Naive thymus-derived CD8-positive, alpha-beta T cell (primary cell): ENCODE data around the gene ADISSP. TPM values are rescaled to one million over a fixed set of nuclear protein-coding genes. Genes with fewer than 3 reads are reported as not detected.

Source experiments
- ATAC-seq, 2 donors: fragments of 150-1000 bp; cut with Tn5 transposase in 1 of 2; sonication (Bioruptor Pico), chemical (Tn5 transposase) in 1 of 2; 1 replicate in 1 of 2; 2 replicates in 1 of 2; pipeline ENCODE4 v1.10.0; 2021; ENCODE audit warnings: mild to moderate bottlenecking in 2 of 2, moderate library complexity in 2 of 2
- POLR2A ChIA-PET: fragments of 350-600 bp; sonication (Branson Sonifier 250); formaldehyde crosslinking; loops from one replicate; lab custom pipeline; 2021; ENCODE audit warnings: antibody characterized with exemption; lab: Charles Lee
- DNase-seq, 10 donors: peaks; one replicate each; pipeline versions ENCODE4 v3.0.0 to v3.0.0-alpha.2; 2020 to 2022
- H3K27ac Mint-ChIP-seq, 10 donors: one replicate each; pipeline ENCODE4 v1.8.0; 2020 to 2022; ENCODE audit warnings: mild to moderate bottlenecking in 10 of 10, mixed read lengths in 10 of 10, moderate library complexity in 4 of 10, inconsistent platforms in 1 of 10
- H3K27me3 Mint-ChIP-seq, 5 donors: one replicate each; pipeline ENCODE4 v1.8.0; 2021 to 2022; ENCODE audit warnings: mixed read lengths in 5 of 5
- H3K36me3 Mint-ChIP-seq, 3 donors: one replicate each; pipeline ENCODE4 v1.8.0; 2020 to 2022; ENCODE audit warnings: mixed read lengths in 3 of 3, mild to moderate bottlenecking in 2 of 3, inconsistent platforms in 1 of 3
- H3K4me1 Mint-ChIP-seq, 4 donors: one replicate each; pipeline ENCODE4 v1.8.0; 2021 to 2022; ENCODE audit warnings: mixed read lengths in 4 of 4
- H3K4me3 Mint-ChIP-seq, 10 donors: one replicate each; pipeline ENCODE4 v1.8.0; 2020 to 2022; ENCODE audit warnings: mild to moderate bottlenecking in 10 of 10, mixed read lengths in 10 of 10, moderate library complexity in 6 of 10, inconsistent platforms in 1 of 10
- H3K9me3 Mint-ChIP-seq, 9 donors: one replicate each; pipeline ENCODE4 v1.8.0; 2020 to 2022; ENCODE audit warnings: mixed read lengths in 9 of 9, mild to moderate bottlenecking in 3 of 9, inconsistent platforms in 1 of 9, moderate library complexity in 1 of 9
- polyA plus RNA-seq, 3 donors: library from polyadenylated mRNA; unstranded; fragments of 300-500 nt; fragmentation: Illumina TruSeq; gene quantifications; one replicate each; pipeline ENCODE4 v1.2.3, GENCODE V29; 2021
- total RNA-seq, 8 experiments: library from RNA in 2 of 8; stranded (reverse) in 2 of 8; gene quantifications; one replicate each; pipeline ENCODE4 v1.2.3 and lab custom pipeline; 2021 to 2026

The ADISSP gene
- total and polyA plus RNA-seq, 5 experiments from 2014 or later = 17.6 to 32.4 (median 19.6) TPM

DNA sequence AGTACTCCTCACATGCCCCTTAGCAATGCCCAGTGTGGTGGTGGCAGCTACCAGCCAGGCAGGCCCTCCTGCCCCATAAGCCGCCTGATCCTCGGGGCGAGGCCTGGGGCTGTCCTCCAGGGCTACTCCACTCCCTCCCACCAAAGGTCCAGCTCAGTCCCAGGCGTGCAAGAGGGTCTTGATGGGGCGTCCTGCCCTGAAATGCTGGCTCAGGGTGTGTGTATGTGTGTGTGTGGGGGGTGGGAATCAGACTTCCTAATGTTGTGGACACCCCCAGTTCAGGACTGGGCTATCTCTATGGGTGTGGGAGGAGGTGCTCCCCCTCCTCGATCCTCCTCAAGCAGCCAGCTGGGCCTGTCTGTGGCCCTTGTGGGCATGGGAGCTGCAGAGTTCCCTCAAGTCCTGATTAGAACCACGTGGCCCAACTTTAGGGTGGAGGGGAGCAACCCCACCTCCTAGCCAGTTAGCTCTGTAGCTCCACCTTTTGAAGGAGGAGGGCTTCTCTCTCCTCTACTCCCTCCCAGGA is 27.6 kb downstream of the ADISSP start:
- Mint-ChIP-seq H3K4me3 (no peak overlapping the region), H3K27ac (no peak overlapping the region), H3K27me3 (peaks cover 0 to 14% (median 4%) of the 10 kb centered on the region in 5 donors), H3K4me1 (peaks cover 4 to 8% (median 8%) of the 10 kb centered on the region in 4 donors), H3K36me3 (no peaks in the 10 kb centered on the region), H3K9me3 (peaks cover 0 to 2% (median 0%) of the 10 kb centered on the region in 9 donors)
- ATAC-seq = no peak
- POLR2A ChIA-PET = interaction anchor here (0.5 kb wide), 1 partner anchor 143 kb away, joined by 4 read pairs; no protein-coding TSS in a partner anchor
- DNase-seq = no peak

DNA sequence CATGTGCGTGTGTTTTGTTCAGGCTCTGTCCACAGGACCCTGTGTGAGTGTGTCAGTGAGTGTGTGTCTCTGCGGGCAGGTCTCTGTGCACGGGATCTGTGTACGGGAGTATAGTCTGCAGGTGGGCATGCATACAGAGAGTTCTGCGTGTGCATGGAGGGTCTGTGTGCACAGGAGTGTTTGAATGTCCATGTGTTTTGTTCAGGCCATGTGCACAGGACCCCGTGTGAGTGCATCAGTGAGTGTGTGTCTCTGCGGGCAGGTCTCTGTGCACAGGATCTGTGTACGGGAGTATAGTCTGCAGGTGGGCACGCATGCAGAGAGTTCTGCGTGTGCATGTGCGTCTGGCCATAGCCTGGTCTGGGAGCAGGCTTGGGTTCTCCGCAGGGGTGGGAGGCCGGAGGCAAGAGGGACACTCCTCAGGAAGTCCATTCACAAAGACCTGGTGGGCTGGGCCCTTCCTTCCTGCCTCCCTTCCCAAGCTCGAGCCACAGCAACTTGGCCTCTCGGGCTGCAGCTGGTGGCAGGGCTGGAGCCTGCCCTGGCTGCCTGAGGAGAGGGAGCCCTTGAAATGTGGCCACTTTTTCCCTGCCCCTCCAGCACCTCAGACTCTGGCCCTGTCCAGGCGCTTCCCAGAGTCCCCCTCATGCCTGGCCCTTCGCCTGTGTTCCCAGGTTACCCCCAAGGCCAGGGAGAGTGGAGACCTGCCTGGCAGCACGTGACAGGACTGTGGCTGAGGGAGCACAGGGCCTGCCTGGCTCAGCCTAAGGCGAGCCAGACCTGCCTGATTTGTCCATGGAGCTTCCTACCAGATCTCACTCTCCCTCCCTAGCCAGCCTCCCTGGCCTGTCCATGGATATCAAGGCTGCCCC is 28.3 kb downstream of the ADISSP start:
- Mint-ChIP-seq H3K4me3 (no peak overlapping the region), H3K36me3 (no peaks in the 10 kb centered on the region), H3K9me3 (no peaks in the 10 kb centered on the region), H3K27me3 (peaks cover 0 to 11% (median 4%) of the 10 kb centered on the region in 5 donors), H3K27ac (no peak overlapping the region), H3K4me1 (peaks cover 0 to 2% (median 1%) of the 10 kb centered on the region in 4 donors)
- POLR2A ChIA-PET = no interaction called here
- ATAC-seq = no peak
- DNase-seq = no peak

GRCh38 chr20:3738111-3739053 is 29.2 kb downstream of the ADISSP start:
- ATAC-seq (no peak), DNase-seq (no peak)
- Mint-ChIP-seq H3K9me3 (no peaks in the 10 kb centered on the region), H3K27me3 (peaks cover 3 to 16% (median 7%) of the 10 kb centered on the region in 5 donors), H3K27ac (peak overlapping the region in 1 of 10 donors; percentile 15), H3K36me3 (no peaks in the 10 kb centered on the region), H3K4me3 (no peak overlapping the region), H3K4me1 (no peaks in the 10 kb centered on the region)
- POLR2A ChIA-PET = interaction anchor here (0.6 kb wide), 1 partner anchor 47 kb away, joined by 5 read pairs; no protein-coding TSS in a partner anchor

DNA sequence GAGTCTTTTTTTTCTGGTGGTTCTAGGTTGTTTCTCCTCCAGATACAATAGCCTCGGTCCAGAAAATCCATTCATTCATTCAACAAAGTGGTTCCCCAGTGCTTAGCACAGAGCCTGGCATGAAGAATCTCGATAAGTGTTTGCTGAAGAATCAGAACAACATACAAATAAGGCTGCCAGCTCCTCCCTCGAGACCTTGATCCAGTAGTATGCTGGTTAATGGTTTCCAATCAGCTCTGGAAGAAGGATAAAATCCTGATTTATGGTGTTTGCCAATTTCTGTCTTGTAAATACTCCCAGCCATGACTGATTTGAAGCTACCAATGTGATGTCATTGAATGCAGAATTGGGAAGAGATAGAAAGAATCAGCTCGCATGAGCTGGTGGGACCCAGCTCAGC is 31.8 kb downstream of the ADISSP start:
- Mint-ChIP-seq H3K36me3 (no peaks in the 10 kb centered on the region), H3K27me3 (peaks cover 7 to 36% (median 21%) of the 10 kb centered on the region in 5 donors), H3K4me1 (peaks cover 0 to 3% (median 2%) of the 10 kb centered on the region in 4 donors), H3K4me3 (no peak overlapping the region), H3K27ac (no peak overlapping the region), H3K9me3 (no peaks in the 10 kb centered on the region)
- DNase-seq (no peak), ATAC-seq (no peak)
- POLR2A ChIA-PET = interaction anchor here (0.7 kb wide), 1 partner anchor 111 kb away, joined by 4 read pairs; no protein-coding TSS in a partner anchor

- DNase-seq = no peak
- H3K9me3 Mint-ChIP-seq = no peaks in the 10 kb centered on the region
- POLR2A ChIA-PET = no interaction called here
- H3K4me3 Mint-ChIP-seq = no peak overlapping the region
- H3K27me3 Mint-ChIP-seq = peaks cover 12 to 44% (median 29%) of the 10 kb centered on the region in 5 donors
- no peaks in the 10 kb centered on the region for H3K36me3 Mint-ChIP-seq
- no peak overlapping the region for H3K27ac Mint-ChIP-seq
- H3K4me1 Mint-ChIP-seq = peaks cover 0 to 3% (median 2%) of the 10 kb centered on the region in 4 donors
- no peak for ATAC-seq
Observed at GRCh38 chr20:3734111-3734843, 33.3 kb downstream of the ADISSP start.

DNA sequence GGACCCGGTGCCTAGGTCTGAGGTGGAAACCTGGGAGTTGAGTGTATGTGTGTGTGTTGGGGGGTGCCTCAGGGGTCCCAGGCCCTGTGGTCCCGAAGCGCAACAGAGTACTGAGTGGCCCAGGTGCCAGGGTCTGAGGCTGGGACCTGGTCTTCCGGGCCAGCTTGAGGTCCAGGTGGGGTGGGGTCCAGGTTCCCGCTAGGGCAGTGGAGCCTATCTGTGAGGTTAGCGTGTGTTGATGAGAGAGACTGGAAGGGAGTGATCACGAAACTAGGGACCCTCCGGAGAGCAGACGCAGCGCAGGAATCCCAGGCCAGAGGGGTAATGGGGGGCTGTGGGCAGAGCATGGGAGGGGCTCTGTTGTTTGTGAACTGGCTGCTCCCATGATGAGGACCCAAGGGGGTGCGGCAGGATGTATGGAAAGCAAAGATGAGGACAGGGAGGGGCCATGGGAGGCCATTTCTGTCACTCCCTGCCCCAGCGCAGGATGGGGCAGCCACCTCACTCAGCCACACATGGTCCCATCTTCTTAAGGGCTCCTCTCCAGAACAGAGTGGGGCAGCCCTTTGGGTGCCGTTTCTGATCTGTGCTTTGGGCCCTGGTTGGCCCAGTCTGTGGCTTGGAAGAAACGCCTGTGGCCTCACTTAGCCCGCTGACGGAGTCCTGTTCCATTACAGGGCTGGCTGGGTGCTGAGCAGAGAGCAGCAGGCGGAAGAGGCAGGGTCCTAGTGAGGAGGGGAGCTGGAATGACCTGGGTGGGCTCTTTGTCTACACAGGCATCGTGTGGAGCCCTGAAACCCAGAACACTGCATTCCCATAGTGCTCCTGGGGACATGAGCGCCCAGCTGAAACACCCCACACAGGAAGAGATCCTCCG is 34.2 kb downstream of the ADISSP start:
- Mint-ChIP-seq H3K4me1 (peaks cover 0 to 3% (median 3%) of the 10 kb centered on the region in 4 donors), H3K9me3 (no peaks in the 10 kb centered on the region), H3K27me3 (peaks cover 13 to 46% (median 31%) of the 10 kb centered on the region in 5 donors), H3K27ac (no peak overlapping the region), H3K36me3 (no peaks in the 10 kb centered on the region), H3K4me3 (no peak overlapping the region)
- ATAC-seq (no peak), DNase-seq (no peak)
- POLR2A ChIA-PET = no interaction called here

GRCh38 chr20:3732327-3733118 is 35.0 kb downstream of the ADISSP start, which contains the start of gene HSPA12B:
TSS of gene HSPA12B (plus strand) at chr20:3732685. CDS start at chr20:3738675, 5,990 bp downstream.
- H3K4me1 Mint-ChIP-seq = peaks cover 0 to 3% (median 3%) of the 10 kb centered on the region in 4 donors
- no peaks in the 10 kb centered on the region for H3K36me3 Mint-ChIP-seq
- peaks cover 20 to 55% (median 40%) of the 10 kb centered on the region in 5 donors for H3K27me3 Mint-ChIP-seq
- ATAC-seq = no peak
- H3K27ac Mint-ChIP-seq = no peak within 1 kb of the TSS
- no peak for DNase-seq
- POLR2A ChIA-PET = no interaction called here
- H3K4me3 Mint-ChIP-seq = peak within 1 kb of the TSS in 4 of 10 donors; percentile 11 to 38 (median 27)
- no peaks in the 10 kb centered on the region for H3K9me3 Mint-ChIP-seq

DNA sequence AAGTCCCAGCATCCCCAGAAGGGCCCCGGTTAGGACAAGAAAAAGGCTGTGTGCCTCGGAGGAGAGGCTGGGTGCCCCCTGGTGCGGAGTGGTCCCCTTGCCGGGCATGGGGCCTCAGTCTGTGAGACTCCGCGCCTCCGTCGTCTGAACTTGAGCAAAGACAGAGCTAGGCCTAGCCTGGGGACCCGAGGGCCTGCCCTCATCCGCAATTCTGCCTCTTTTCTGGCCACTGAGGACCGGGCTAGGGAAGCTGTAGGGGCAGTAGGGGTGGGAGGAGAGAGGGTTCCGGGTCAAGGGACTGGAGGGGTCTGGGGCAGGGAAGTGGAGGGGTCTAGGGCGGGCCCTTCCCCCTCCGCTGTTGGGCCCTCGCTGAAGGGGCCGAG is 35.6 kb downstream of the ADISSP start:
- no peaks in the 10 kb centered on the region for H3K9me3 Mint-ChIP-seq
- POLR2A ChIA-PET = no interaction called here

GRCh38 chr20:3730803-3731672 is 36.5 kb downstream of the ADISSP start:
- peak overlapping the region in 1 of 10 donors; percentile 36 for H3K27ac Mint-ChIP-seq
- H3K4me3 Mint-ChIP-seq = peak overlapping the region in 5 of 10 donors; percentile 11 to 36 (median 19)
- no peak for DNase-seq
- no peaks in the 10 kb centered on the region for H3K36me3 Mint-ChIP-seq
- peaks cover 27 to 66% (median 47%) of the 10 kb centered on the region in 5 donors for H3K27me3 Mint-ChIP-seq
- H3K9me3 Mint-ChIP-seq = no peaks in the 10 kb centered on the region
- peaks cover 0 to 3% (median 3%) of the 10 kb centered on the region in 4 donors for H3K4me1 Mint-ChIP-seq
- POLR2A ChIA-PET = no interaction called here
- ATAC-seq = no peak

More for the DNA sequence above, 35.6 kb downstream of the ADISSP start:
- H3K4me1 Mint-ChIP-seq = peaks cover 0 to 3% (median 3%) of the 10 kb centered on the region in 4 donors
- H3K27me3 Mint-ChIP-seq = peaks cover 25 to 61% (median 46%) of the 10 kb centered on the region in 5 donors
- no peak overlapping the region for H3K27ac Mint-ChIP-seq
- ATAC-seq = no peak
- no peaks in the 10 kb centered on the region for H3K36me3 Mint-ChIP-seq
- DNase-seq = no peak
- H3K4me3 Mint-ChIP-seq = no peak overlapping the region
